ENCODE results near the gene LRCH4.
"Not testable (repeated sequence)": the region's sequence is repeated elsewhere in the genome, so short reads cannot be mapped to it uniquely, and the experiment has no call there.

LRCH4 gene

DNA sequence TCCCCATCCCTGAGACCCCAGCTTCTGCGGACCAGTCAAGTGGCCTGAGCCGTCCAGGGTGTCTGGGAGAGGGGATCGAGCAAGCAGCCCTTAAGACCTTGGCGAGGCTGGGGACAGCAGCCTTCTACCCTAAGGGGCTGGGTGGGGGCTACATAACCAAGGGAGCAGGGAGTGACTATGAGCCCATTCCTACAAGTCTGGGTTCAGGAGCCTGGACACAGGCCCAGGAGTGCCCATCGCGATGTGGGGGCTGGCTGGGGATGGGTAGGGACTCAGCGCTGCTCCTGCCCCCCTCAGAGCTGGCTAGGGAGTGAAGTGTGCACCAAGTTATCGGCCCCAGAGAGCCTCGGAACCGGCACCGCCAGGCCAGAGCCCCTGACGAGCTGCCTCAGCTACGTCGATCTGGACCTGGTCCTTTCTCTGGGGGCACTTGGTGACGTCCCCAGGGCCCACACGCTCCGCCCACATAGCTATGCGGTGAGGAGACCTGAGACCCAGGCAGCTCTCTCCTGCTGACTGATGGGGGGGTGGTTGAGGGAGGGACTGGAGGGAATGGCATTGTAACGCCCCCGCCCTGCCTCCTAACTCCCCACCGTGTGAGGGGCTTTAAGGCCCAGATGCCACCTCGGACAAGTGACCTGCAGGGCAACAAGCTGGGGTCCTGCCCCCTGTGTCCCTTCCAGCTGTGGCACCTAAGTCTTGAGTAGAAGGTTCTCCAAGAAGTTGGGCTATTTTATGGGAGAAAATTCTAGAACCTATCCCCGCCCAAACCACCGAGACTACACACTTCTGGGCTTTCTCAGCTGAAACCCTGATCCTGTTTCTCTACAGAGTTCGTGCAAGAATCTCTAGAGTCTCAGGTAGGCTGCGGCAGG is 14.7 kb downstream of the LRCH4 start:
- Mint-ChIP-seq H3K4me1 (ENCODE audit: low read depth) (peaks cover 37% of the 10 kb centered on the region), H3K36me3 (ENCODE audit: low read depth) (peaks cover 9% of the 10 kb centered on the region), H3K27me3 (no peaks in the 10 kb centered on the region), H3K27ac (no peak overlapping the region), H3K9me3 (no peaks in the 10 kb centered on the region), H3K4me3 (no peak overlapping the region)

- peak overlapping the region; percentile 24 for H3K4me3 Mint-ChIP-seq
- H3K4me1 Mint-ChIP-seq (ENCODE audit: low read depth): peaks cover 38% of the 10 kb centered on the region
- peaks cover 3% of the 10 kb centered on the region for H3K36me3 Mint-ChIP-seq (ENCODE audit: low read depth)
- no peaks in the 10 kb centered on the region for H3K27me3 Mint-ChIP-seq
- H3K9me3 Mint-ChIP-seq: no peaks in the 10 kb centered on the region
- peak overlapping the region; percentile 57 for H3K27ac Mint-ChIP-seq
Measured at GRCh38 chr7:100568896-100569844, 16.8 kb downstream of the LRCH4 start.

- H3K36me3 Mint-ChIP-seq (ENCODE audit: low read depth): peaks cover 9% of the 10 kb centered on the region
- no peaks in the 10 kb centered on the region for H3K9me3 Mint-ChIP-seq
- no peak overlapping the region for H3K4me3 Mint-ChIP-seq
- H3K27ac Mint-ChIP-seq: peak overlapping the region; percentile 70
- no peaks in the 10 kb centered on the region for H3K27me3 Mint-ChIP-seq
- peaks cover 43% of the 10 kb centered on the region for H3K4me1 Mint-ChIP-seq (ENCODE audit: low read depth)
Measured at GRCh38 chr7:100568176-100568895, 17.6 kb downstream of the LRCH4 start.

- no peaks in the 10 kb centered on the region for H3K27me3 Mint-ChIP-seq
- H3K27ac Mint-ChIP-seq: peak overlapping the region; percentile 70
- H3K4me3 Mint-ChIP-seq: no peak overlapping the region
- peaks cover 15% of the 10 kb centered on the region for H3K36me3 Mint-ChIP-seq (ENCODE audit: low read depth)
- no peaks in the 10 kb centered on the region for H3K9me3 Mint-ChIP-seq
- peaks cover 43% of the 10 kb centered on the region for H3K4me1 Mint-ChIP-seq (ENCODE audit: low read depth)
Measured at GRCh38 chr7:100567751-100568175, 18.2 kb downstream of the LRCH4 start.

- peaks cover 20% of the 10 kb centered on the region for H3K36me3 Mint-ChIP-seq (ENCODE audit: low read depth)
- H3K4me1 Mint-ChIP-seq (ENCODE audit: low read depth): peaks cover 43% of the 10 kb centered on the region
- H3K27ac Mint-ChIP-seq: no peak overlapping the region
- no peaks in the 10 kb centered on the region for H3K27me3 Mint-ChIP-seq
- no peak overlapping the region for H3K4me3 Mint-ChIP-seq
- no peaks in the 10 kb centered on the region for H3K9me3 Mint-ChIP-seq
Measured at GRCh38 chr7:100567031-100567730, 18.7 kb downstream of the LRCH4 start.

DNA sequence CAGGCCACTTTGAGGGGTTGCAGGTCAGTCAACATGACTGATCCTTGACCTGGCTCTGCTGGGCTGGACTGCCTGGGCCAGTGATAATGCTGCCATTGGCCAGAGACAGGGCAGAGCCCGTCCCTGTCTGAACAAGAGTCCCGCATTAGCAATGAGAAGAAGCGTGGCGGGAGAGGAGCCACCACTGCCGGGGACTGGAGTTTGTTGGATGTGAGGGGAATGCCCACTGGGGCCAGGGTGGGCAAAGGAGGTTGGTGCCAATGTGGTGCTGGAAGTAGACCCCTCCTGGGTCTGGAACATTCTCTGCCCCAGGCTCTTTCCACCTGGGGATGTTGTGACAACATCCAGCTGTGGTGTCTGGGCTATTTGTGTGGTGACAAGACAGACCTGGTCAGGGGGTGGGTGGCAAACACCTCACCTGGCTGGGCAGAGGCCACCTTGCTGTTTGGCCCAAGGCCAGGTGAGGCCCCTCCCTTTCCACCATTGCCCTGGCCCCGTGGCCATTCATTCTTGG is 19.9 kb downstream of the LRCH4 start:
- peaks cover 35% of the 10 kb centered on the region for H3K4me1 Mint-ChIP-seq (ENCODE audit: low read depth)
- no peaks in the 10 kb centered on the region for H3K27me3 Mint-ChIP-seq
- H3K9me3 Mint-ChIP-seq: no peaks in the 10 kb centered on the region
- no peak overlapping the region for H3K4me3 Mint-ChIP-seq
- peak overlapping the region; percentile 40 for H3K27ac Mint-ChIP-seq
- H3K36me3 Mint-ChIP-seq (ENCODE audit: low read depth): peaks cover 20% of the 10 kb centered on the region

- Mint-ChIP-seq H3K4me3 (no peak overlapping the region), H3K36me3 (ENCODE audit: low read depth) (peaks cover 20% of the 10 kb centered on the region), H3K4me1 (ENCODE audit: low read depth) (peaks cover 28% of the 10 kb centered on the region), H3K9me3 (no peaks in the 10 kb centered on the region), H3K27me3 (no peaks in the 10 kb centered on the region), H3K27ac (no peak overlapping the region)
Measured at GRCh38 chr7:100565133-100565571, 20.8 kb downstream of the LRCH4 start.

- H3K27ac Mint-ChIP-seq, H3K27me3 Mint-ChIP-seq, H3K4me3 Mint-ChIP-seq, H3K9me3 Mint-ChIP-seq: not testable (repeated sequence)
- peaks cover 25% of the 10 kb centered on the region for H3K4me1 Mint-ChIP-seq (ENCODE audit: low read depth)
- peaks cover 26% of the 10 kb centered on the region for H3K36me3 Mint-ChIP-seq (ENCODE audit: low read depth)
Measured at GRCh38 chr7:100564405-100564804, 21.5 kb downstream of the LRCH4 start.

- H3K36me3 Mint-ChIP-seq (ENCODE audit: low read depth): peaks cover 30% of the 10 kb centered on the region
- no peak overlapping the region for H3K4me3 Mint-ChIP-seq
- H3K27me3 Mint-ChIP-seq: no peaks in the 10 kb centered on the region
- no peak overlapping the region for H3K27ac Mint-ChIP-seq
- H3K4me1 Mint-ChIP-seq (ENCODE audit: low read depth): peaks cover 25% of the 10 kb centered on the region
- no peaks in the 10 kb centered on the region for H3K9me3 Mint-ChIP-seq
Measured at GRCh38 chr7:100563809-100564400, 22.0 kb downstream of the LRCH4 start.

DNA sequence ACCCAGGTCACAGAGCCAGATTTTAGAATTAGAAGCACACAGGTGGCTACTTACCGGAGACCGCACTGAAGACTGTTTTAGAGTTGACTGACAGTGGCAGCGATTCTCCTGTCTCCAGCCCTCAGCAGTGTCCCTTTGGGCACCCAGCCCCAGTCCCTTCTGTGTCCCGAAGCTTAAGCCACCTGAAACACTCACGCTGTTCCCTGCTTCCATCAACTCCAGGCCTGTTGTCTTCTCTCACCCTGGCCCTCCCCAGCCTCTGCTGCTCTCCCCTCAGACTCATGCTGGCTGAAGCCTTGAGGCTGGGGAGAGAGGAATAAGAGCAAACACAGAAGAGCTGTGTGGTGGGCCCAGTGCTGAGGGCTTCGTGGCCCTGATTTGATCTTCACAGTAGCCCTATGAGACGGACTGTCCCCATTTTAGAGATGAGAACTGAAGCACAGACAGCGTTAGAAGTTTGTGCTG is 22.8 kb downstream of the LRCH4 start:
- Mint-ChIP-seq H3K4me1 (ENCODE audit: low read depth) (peaks cover 19% of the 10 kb centered on the region), H3K27ac (no peak overlapping the region), H3K9me3 (no peaks in the 10 kb centered on the region), H3K4me3 (no peak overlapping the region), H3K27me3 (no peaks in the 10 kb centered on the region), H3K36me3 (ENCODE audit: low read depth) (peaks cover 30% of the 10 kb centered on the region)

DNA sequence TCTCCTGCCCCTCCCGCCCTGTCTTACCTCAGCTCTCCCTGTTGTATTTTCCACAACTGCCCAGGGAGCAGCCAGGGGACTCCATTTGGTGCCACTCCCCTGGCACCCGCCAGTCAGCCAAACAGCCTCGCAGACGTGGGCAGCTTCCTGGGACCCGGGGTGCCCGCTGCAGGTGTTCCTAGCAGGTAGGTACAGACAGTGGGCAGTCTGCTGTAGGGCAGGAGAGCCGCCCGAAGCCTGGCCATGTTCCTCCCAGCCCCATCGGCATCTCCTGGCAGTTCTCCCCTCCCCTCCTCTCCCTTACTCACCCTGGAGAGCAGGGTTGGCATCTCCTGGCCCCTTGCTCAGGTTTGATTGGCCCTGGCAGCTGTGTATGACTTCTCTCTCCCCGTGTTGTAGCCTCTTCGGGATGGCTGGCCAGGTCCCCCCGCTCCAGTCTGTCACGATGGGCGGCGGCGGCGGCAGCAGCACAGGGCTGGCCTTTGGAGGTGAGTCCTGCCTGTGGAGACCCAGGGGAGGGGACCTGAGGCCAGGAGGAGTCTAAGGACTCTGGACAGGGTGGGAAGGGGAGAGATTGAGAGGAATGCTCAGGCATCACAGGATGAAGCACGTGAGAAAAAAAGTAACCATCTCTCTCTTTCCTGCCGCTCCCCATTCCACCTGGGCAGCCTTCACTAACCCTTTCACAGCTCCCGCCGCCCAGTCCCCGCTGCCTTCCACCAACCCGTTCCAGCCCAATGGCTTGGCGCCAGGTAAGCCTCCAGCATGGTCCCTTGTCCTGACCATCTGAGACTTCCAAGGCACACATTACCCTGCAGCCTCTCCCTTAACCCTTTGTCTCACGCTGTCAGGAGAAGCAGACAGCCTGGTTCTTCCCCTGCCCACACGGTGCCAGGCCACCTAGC is 23.5 kb downstream of the LRCH4 start:
- H3K27ac Mint-ChIP-seq: no peak overlapping the region
- no peaks in the 10 kb centered on the region for H3K9me3 Mint-ChIP-seq
- H3K36me3 Mint-ChIP-seq (ENCODE audit: low read depth): peaks cover 33% of the 10 kb centered on the region
- H3K27me3 Mint-ChIP-seq: no peaks in the 10 kb centered on the region
- H3K4me3 Mint-ChIP-seq: no peak overlapping the region
- peaks cover 13% of the 10 kb centered on the region for H3K4me1 Mint-ChIP-seq (ENCODE audit: low read depth)

DNA sequence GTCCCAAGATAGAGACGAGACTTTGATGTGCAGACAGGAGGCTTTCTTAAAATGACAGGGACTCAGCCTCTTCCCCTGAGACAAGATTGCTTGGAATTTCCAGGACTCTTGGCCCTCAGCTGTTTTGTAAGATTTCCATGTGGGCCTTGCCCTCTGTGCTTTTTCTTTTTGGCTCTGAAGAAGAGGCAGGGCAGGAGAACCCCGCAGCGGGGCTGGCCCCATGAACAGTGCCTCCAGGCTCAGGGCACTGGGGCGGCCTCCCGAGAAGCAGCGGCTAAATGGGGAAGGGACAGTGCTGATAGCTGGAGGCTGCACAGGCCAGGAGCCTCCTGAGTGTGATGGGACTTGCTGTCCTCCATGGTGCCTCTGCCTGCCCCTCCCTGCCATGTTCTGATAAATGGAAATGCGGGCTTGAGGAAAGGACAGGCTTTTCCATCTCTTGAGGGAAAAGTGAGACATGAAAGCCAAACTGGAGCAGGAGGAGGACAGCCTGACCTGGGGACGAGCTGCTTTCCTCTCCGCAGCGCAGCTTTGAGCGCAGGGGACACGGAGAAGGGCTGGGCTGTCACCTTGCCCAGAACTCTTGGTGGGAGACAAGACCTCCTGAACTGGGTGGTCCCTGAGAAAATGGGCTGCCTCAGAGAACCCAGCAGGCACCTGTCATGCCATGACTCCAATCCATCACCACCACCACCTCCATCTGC is 24.3 kb downstream of the LRCH4 start:
- no peaks in the 10 kb centered on the region for H3K27me3 Mint-ChIP-seq
- no peak overlapping the region for H3K4me3 Mint-ChIP-seq
- no peaks in the 10 kb centered on the region for H3K9me3 Mint-ChIP-seq
- no peak overlapping the region for H3K27ac Mint-ChIP-seq
- peaks cover 13% of the 10 kb centered on the region for H3K4me1 Mint-ChIP-seq (ENCODE audit: low read depth)
- peaks cover 41% of the 10 kb centered on the region for H3K36me3 Mint-ChIP-seq (ENCODE audit: low read depth)
